Measurements from ENCODE around the gene SETD3. TPM values are rescaled to one million over a fixed set of nuclear protein-coding genes. Genes with fewer than 3 reads are reported as not detected.
A peak's percentile ranks its signal among the peaks of the same experiment; 100 is the strongest.

SETD3 gene
- total and polyA plus RNA-seq, 2 experiments from 2014 or later, result 40.7 to 68.0 TPM

DNA sequence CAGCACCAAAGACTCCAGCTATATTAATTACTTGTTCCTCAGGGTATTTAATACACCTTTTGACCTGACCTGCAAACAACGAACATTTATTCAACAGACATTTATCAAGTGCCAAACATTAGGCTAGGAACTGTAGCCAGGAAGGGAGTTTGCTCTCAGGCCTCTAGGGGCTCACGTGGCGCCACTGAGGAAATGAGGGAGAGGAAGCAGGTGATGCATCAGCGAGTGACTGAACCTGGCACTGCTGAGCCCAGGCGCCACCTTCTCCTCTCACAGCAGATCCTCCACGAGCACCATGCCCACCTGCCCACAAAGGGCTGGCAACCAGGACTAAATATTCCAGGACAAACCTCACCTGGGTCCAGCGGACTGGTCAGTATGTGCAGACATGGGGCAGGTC is 50.2 kb downstream of the SETD3 start:
- Histone ChIP-seq H3K36me3 (ENCODE audit: insufficient read depth) (peaks cover 14% of the 10 kb centered on the region), H3K9me2 (ENCODE audit: insufficient read depth) (no peaks in the 10 kb centered on the region), H3K4me3 (no peak overlapping the region), H3K27me3 (ENCODE audit: insufficient read depth) (no peaks in the 10 kb centered on the region), H4K20me1 (replicated peaks; ENCODE audit: insufficient read depth) (peaks cover 11% of the 10 kb centered on the region), H2AFZ (no peak overlapping the region), H3K27ac (ENCODE audit: low read depth) (no peak overlapping the region), H3F3A (replicated peaks; ENCODE audit: low read depth) (no peaks in the 10 kb centered on the region), H3K4me1 (ENCODE audit: insufficient read depth) (peaks cover 12% of the 10 kb centered on the region), H3K4me2 (no peak overlapping the region), H3K79me2 (replicated peaks; ENCODE audit: insufficient read depth) (peaks cover 27% of the 10 kb centered on the region)
- no peak for TF ChIP-seq JUNB (IDR thresholded peaks at IDR 0.05; ENCODE audit: unreplicated experiment)
- peak; percentile 69 to 73 for TF ChIP-seq CTCF (conservative IDR thresholded peaks at IDR 0.05; ENCODE audit: low read depth in 2 of 2)
- H3K27me3 Mint-ChIP-seq (ENCODE audit: insufficient read depth, low read depth, poor library complexity), result peaks cover 4% of the 10 kb centered on the region
- H3K4me1 Mint-ChIP-seq, result peaks cover 26% of the 10 kb centered on the region
- H3K27ac Mint-ChIP-seq, result peak overlapping the region; percentile 43; the same call in 1 of the 2 replicates
- H3K9me3 Mint-ChIP-seq, result peaks cover 16% of the 10 kb centered on the region
- DNase-seq (ENCODE audit: low spot score) (peak; percentile 80), ATAC-seq (peak; percentile 96)
- H3K4me3 Mint-ChIP-seq, result no peak overlapping the region
- peaks cover 42% of the 10 kb centered on the region for H3K36me3 Mint-ChIP-seq (ENCODE audit: low read depth)

DNA sequence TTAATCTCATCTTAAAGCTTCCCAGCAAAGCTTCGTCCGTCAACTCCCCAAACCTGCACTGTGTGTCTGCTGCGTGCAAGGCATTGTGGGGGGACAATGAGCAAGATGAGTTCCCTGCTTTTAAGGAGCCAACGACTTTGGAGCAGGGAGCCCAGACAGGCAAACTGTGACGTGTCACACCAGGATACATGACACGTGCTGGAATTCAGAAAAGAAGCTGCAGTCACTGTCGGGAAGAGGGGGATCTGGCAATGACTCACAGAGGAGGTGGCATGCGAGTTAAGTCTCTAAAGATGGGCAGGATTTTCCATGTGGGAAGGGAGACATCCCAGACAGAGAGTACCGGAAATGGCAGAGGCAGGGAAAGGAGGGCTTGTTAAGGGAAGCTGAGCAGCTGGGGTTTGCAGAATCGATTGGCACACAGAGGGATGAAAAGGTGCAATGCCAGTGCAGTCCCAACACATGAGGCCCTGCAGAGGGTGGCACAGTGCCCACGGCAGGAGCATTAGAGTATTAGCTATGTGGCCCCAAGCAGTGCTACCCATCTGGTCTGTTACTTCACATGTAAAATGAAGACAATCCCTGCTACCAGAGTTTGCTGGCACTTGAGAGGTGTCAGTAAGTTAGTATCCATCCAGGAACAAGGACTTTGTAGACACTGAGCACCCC is 52.9 kb downstream of the SETD3 start:
- peaks cover 44% of the 10 kb centered on the region for H3K4me1 Mint-ChIP-seq
- Histone ChIP-seq H3K9me2 (ENCODE audit: insufficient read depth) (no peaks in the 10 kb centered on the region), H2AFZ (no peak overlapping the region), H3K4me2 (no peak overlapping the region), H3K27me3 (ENCODE audit: insufficient read depth) (no peaks in the 10 kb centered on the region), H3K4me3 (no peak overlapping the region), H3K36me3 (ENCODE audit: insufficient read depth) (peaks cover 14% of the 10 kb centered on the region), H4K20me1 (replicated peaks; ENCODE audit: insufficient read depth) (peaks cover 6% of the 10 kb centered on the region), H3K4me1 (ENCODE audit: insufficient read depth) (peaks cover 33% of the 10 kb centered on the region), H3K27ac (ENCODE audit: low read depth) (no peak overlapping the region), H3K79me2 (replicated peaks; ENCODE audit: insufficient read depth) (peaks cover 29% of the 10 kb centered on the region), H3F3A (replicated peaks; ENCODE audit: low read depth) (no peaks in the 10 kb centered on the region)
- no peak for DNase-seq (ENCODE audit: low spot score)
- no peak for ATAC-seq
- H3K9me3 Mint-ChIP-seq, result peaks cover 16% of the 10 kb centered on the region
- peak overlapping the region; percentile 20; the same call in 1 of the 2 replicates for H3K27ac Mint-ChIP-seq
- no peak overlapping the region for H3K4me3 Mint-ChIP-seq
- peaks cover 6% of the 10 kb centered on the region for H3K27me3 Mint-ChIP-seq (ENCODE audit: insufficient read depth, low read depth, poor library complexity)
- peaks cover 29% of the 10 kb centered on the region for H3K36me3 Mint-ChIP-seq (ENCODE audit: low read depth)
- TF ChIP-seq JUNB (IDR thresholded peaks at IDR 0.05; ENCODE audit: unreplicated experiment) (no peak), CREB1 (CRISPR knock-in tag; IDR thresholded peaks at IDR 0.05; ENCODE audit: low read depth) (no peak), POLR2AphosphoS5 (IDR thresholded peaks at IDR 0.05; ENCODE audit: low read depth) (no peak), EZH2phosphoT487 (IDR thresholded peaks at IDR 0.05; ENCODE audit: unreplicated experiment) (no peak), STAT1 (IDR thresholded peaks at IDR 0.05; ENCODE audit: unreplicated experiment) (no peak), NANOG (IDR thresholded peaks at IDR 0.05; ENCODE audit: borderline replicate concordance) (no peak), ETS1 (IDR thresholded peaks at IDR 0.05) (no peak), ZNF114 (CRISPR knock-in tag; IDR thresholded peaks at IDR 0.05) (no peak), CTCF (conservative IDR thresholded peaks at IDR 0.05; ENCODE audit: low read depth in 2 of 2) (no peak), ZNF331 (CRISPR knock-in tag; IDR thresholded peaks at IDR 0.05; ENCODE audit: low read depth) (no peak), EZH2 (IDR thresholded peaks at IDR 0.05; ENCODE audit: low read depth, unreplicated experiment) (no peak)
- TF ChIP-seq, protein P1, sequence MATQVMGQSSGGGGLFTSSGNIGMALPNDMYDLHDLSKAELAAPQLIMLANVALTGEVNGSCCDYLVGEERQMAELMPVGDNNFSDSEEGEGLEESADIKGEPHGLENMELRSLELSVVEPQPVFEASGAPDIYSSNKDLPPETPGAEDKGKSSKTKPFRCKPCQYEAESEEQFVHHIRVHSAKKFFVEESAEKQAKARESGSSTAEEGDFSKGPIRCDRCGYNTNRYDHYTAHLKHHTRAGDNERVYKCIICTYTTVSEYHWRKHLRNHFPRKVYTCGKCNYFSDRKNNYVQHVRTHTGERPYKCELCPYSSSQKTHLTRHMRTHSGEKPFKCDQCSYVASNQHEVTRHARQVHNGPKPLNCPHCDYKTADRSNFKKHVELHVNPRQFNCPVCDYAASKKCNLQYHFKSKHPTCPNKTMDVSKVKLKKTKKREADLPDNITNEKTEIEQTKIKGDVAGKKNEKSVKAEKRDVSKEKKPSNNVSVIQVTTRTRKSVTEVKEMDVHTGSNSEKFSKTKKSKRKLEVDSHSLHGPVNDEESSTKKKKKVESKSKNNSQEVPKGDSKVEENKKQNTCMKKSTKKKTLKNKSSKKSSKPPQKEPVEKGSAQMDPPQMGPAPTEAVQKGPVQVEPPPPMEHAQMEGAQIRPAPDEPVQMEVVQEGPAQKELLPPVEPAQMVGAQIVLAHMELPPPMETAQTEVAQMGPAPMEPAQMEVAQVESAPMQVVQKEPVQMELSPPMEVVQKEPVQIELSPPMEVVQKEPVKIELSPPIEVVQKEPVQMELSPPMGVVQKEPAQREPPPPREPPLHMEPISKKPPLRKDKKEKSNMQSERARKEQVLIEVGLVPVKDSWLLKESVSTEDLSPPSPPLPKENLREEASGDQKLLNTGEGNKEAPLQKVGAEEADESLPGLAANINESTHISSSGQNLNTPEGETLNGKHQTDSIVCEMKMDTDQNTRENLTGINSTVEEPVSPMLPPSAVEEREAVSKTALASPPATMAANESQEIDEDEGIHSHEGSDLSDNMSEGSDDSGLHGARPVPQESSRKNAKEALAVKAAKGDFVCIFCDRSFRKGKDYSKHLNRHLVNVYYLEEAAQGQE (IDR thresholded peaks at IDR 0.05; ENCODE audit: unreplicated experiment), result no peak
